HG03196 (cell line): ENCODE results near the gene PCNX4.
A peak's percentile ranks its signal among the peaks of the same experiment; 100 is the strongest.
"Not testable (repeated sequence)": the region's sequence is repeated elsewhere in the genome, so short reads cannot be mapped to it uniquely, and the experiment has no call there.

Experiments used
- ATAC-seq: cut with Tn5 transposase; IDR thresholded peaks from one replicate; pipeline ENCODE4 v1.9.1; 2021; ENCODE audit not compliant: unreplicated experiment

The PCNX4 gene

GRCh38 chr14:60091550-60092525 lies at the start of gene PCNX4:
Gene PCNX4, plus strand, starts transcription at chr14:60091923. Its CDS starts 15,716 bp downstream, at chr14:60107639.
- ATAC-seq: peak; percentile 94

- ATAC-seq: not testable (repeated sequence)
Observed at GRCh38 chr14:60047976-60048375, 43.7 kb upstream of the PCNX4 start.

GRCh38 chr14:60051721-60052221 lies 40.0 kb upstream of the PCNX4 start:
- ATAC-seq: no peak

- ATAC-seq: no peak
Observed at GRCh38 chr14:60058087-60058486, 33.6 kb upstream of the PCNX4 start.

- ATAC-seq: no peak
Observed at GRCh38 chr14:60061371-60061770, 30.4 kb upstream of the PCNX4 start.

- ATAC-seq: no peak
Observed at GRCh38 chr14:60064491-60065072, 27.1 kb upstream of the PCNX4 start.

- ATAC-seq: no peak
Observed at GRCh38 chr14:60067882-60068281, 23.8 kb upstream of the PCNX4 start.

- no peak for ATAC-seq
Observed at GRCh38 chr14:60079723-60080122, 12.0 kb upstream of the PCNX4 start.

- no peak for ATAC-seq
Observed at GRCh38 chr14:60085085-60085484, 6.6 kb upstream of the PCNX4 start.

- ATAC-seq: no peak
Observed at GRCh38 chr14:60085693-60086092, 6.0 kb upstream of the PCNX4 start.

- no peak for ATAC-seq
Observed at GRCh38 chr14:60087668-60088067, 4.1 kb upstream of the PCNX4 start.

GRCh38 chr14:60089221-60089620 lies 2.5 kb upstream of the PCNX4 start:
- no peak for ATAC-seq

GRCh38 chr14:60090864-60091519 lies 731 bp upstream of the PCNX4 start:
- no peak for ATAC-seq

GRCh38 chr14:60092526-60092920 lies 800 bp downstream of the PCNX4 start:
- ATAC-seq: no peak

- no peak for ATAC-seq
Observed at GRCh38 chr14:60093080-60093479, 1.4 kb downstream of the PCNX4 start.

GRCh38 chr14:60093606-60094005 lies 1.9 kb downstream of the PCNX4 start:
- no peak for ATAC-seq

GRCh38 chr14:60094306-60094897 lies 2.7 kb downstream of the PCNX4 start:
- ATAC-seq: no peak

GRCh38 chr14:60095231-60095630 lies 3.5 kb downstream of the PCNX4 start:
- no peak for ATAC-seq

- no peak for ATAC-seq
Observed at GRCh38 chr14:60095781-60096450, 4.2 kb downstream of the PCNX4 start.

GRCh38 chr14:60097974-60098373 lies 6.3 kb downstream of the PCNX4 start:
- no peak for ATAC-seq

- ATAC-seq: not testable (repeated sequence)
Observed at GRCh38 chr14:60099855-60100254, 8.1 kb downstream of the PCNX4 start.
